ENCODE results near the gene CDKN3. TPM values are rescaled to one million over a fixed set of nuclear protein-coding genes. Genes with fewer than 3 reads are reported as not detected.
"Not testable (repeated sequence)": the region's sequence is repeated elsewhere in the genome, so short reads cannot be mapped to it uniquely, and the experiment has no call there.

The CDKN3 gene
- total RNA-seq, 4 donors from 2014 or later: 3.0 to 4.0 TPM; not detected in 2

DNA sequence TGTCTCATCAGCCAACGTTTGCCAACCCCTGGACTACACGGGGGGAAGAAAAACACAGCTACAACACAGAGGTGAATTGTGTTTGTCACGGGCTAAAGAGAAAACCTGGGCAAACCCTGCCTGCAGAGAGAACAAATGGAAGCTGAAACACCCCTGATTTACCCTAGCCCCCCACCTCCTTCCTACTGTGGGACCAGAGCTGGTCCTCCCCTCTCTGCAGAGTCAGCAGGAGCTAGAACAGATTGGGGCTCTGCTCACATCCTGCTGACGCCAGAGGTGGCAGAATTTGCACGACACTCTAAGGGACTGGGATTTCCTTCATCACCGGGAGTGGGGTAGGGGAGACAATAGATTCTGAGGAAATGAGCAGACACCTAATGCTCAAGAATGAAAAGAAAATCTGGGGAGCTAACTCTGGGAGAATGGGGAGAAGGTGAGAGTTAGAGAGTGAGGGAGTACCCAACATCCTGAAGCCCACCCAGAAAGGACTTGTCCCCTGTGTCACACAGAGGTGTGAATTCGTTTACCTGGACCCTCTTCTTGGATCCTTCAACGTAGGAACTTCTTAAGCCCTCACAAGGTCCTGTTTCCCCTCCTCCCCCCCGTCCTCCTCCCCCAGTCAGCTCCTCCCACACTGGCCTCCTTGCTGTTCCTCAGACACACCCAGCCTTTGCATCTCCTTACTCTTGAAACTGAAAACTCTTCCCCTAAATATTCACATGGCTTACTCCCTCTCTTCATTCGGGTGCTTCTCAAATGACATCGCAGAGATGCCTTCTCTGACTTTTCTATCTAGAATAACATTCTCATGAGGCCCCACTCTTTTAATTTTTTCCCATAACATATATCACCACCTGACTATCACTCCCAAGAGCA is 26.2 kb upstream of the CDKN3 start:
- no peak for DNase-seq
- in situ Hi-C loops (cut with MboI; ENCODE audit: low pct_ligation_motif_present in 1 of 4, low pct_unique_long_range_greater_than_20kb in 1 of 4, low sequenced_read_pairs in 3 of 4) (no loop called here), intact Hi-C loops (cut with DNase I; ENCODE audit: low total_unique reads) (no loop called here)
- no peak overlapping the region for H3K27ac ChIP-seq
- H3K4me3 ChIP-seq: no peak overlapping the region
- no peaks in the 10 kb centered on the region for H3K27me3 ChIP-seq
- peaks cover 0 to 7% (median 0%) of the 10 kb centered on the region in 4 donors for H3K4me1 ChIP-seq
- no peaks in the 10 kb centered on the region for H3K9me3 ChIP-seq
- no peaks in the 10 kb centered on the region for H3K36me3 ChIP-seq
- TF ChIP-seq CTCF (IDR thresholded peaks at IDR 0.05) (no peak), EP300 (IDR thresholded peaks at IDR 0.05; ENCODE audit: low read depth) (no peak), POLR2A (IDR thresholded peaks at IDR 0.05) (no peak), POLR2AphosphoS5 (IDR thresholded peaks at IDR 0.05) (no peak)
- WGBS, 2 donors (ENCODE audit: low coverage in 1 of 2): 71 to 74% methylated on average over 7 to 11 of the region's 11 CpGs

DNA sequence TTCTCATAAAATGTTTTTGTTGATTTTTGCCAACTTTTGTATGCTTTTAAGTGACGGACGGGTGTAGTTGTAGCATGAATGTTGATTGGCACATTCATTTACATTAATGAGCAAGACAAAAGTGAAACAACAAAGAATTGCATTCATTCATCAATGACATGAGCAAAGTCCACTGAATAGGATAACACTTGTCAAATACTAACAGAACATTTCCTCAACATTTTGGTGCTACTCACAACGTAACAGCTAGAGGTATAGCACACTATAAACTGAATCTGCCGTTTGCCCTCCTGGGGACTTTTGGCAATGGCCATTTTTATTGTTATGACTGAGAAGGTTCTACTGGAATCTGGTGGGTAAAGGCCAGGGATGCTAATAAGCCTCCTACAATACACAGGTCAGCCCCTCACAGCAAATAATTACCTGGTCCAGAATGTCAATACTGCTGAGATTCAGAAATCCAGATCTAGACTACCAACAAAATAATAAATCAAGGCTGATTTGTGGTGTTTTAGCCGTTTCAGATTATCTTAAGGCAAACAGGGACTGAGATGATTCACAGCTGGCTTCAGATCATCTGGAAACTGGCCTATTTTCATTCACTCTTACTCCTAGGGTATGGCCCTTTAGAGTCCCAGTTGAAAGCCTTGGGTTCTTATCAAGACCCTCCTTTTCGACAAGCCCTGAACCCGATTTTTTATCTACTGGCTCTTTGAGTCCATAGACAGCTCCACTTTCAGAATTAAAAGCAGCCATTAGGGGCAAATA is 22.5 kb upstream of the CDKN3 start:
- Histone ChIP-seq H3K27ac (no peak overlapping the region), H3K27me3 (no peaks in the 10 kb centered on the region), H3K4me3 (no peak overlapping the region), H3K9me3 (no peaks in the 10 kb centered on the region), H3K36me3 (no peaks in the 10 kb centered on the region), H3K4me1 (no peaks in the 10 kb centered on the region)
- intact Hi-C loops (cut with DNase I; ENCODE audit: low total_unique reads) (no loop called here), in situ Hi-C loops (cut with MboI; ENCODE audit: low pct_ligation_motif_present in 1 of 4, low pct_unique_long_range_greater_than_20kb in 1 of 4, low sequenced_read_pairs in 3 of 4) (no loop called here)
- DNase-seq: no peak
- no peak for TF ChIP-seq POLR2A (IDR thresholded peaks at IDR 0.05)
- 45 to 65% methylated on average over 4 to 7 of the region's 7 CpGs for WGBS, 2 donors (ENCODE audit: low coverage in 1 of 2)

GRCh38 chr14:54377501-54377900 is 19.3 kb upstream of the CDKN3 start:
- WGBS, 2 donors (ENCODE audit: low coverage in 1 of 2): 78% methylated on average over 7 of the region's 7 CpGs; no CpG with 5 or more reads in 1 of the 2 donors
- H3K4me3 ChIP-seq: no peak overlapping the region
- intact Hi-C loops (cut with DNase I; ENCODE audit: low total_unique reads) (no loop called here), in situ Hi-C loops (cut with MboI; ENCODE audit: low pct_ligation_motif_present in 1 of 4, low pct_unique_long_range_greater_than_20kb in 1 of 4, low sequenced_read_pairs in 3 of 4) (no loop called here)
- no peaks in the 10 kb centered on the region for H3K4me1 ChIP-seq
- no peak for DNase-seq
- no peak overlapping the region for H3K27ac ChIP-seq
- H3K36me3 ChIP-seq: no peaks in the 10 kb centered on the region
- no peaks in the 10 kb centered on the region for H3K27me3 ChIP-seq
- no peak for TF ChIP-seq POLR2A (IDR thresholded peaks at IDR 0.05)
- no peak for TF ChIP-seq EP300 (IDR thresholded peaks at IDR 0.05; ENCODE audit: low read depth)
- TF ChIP-seq POLR2AphosphoS5 (IDR thresholded peaks at IDR 0.05): no peak
- TF ChIP-seq CTCF (IDR thresholded peaks at IDR 0.05): no peak
- H3K9me3 ChIP-seq: no peaks in the 10 kb centered on the region

DNA sequence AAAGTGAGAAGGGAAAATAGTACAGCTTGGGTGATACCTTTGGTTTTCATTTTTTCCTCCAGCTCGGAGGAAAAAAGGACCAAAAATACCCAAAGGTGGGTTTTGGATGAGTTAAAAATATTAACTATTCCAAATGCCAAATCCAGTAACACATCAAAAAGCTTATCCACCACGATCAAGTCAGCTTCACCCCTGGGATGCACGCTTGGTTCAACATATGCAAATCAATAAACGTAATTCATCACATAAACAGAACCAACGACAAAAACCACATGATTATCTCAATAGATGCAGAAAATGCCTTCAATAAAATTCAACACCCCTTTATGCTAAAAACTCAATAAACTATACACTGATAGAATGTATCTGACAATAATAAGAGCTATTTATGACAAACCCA is 17.9 kb upstream of the CDKN3 start:
- in situ Hi-C loops (cut with MboI; ENCODE audit: low pct_ligation_motif_present in 1 of 4, low pct_unique_long_range_greater_than_20kb in 1 of 4, low sequenced_read_pairs in 3 of 4): not testable (repeated sequence)

GRCh38 chr14:54380558-54380957 is 16.2 kb upstream of the CDKN3 start:
- H3K27me3 ChIP-seq; H3K4me3 ChIP-seq; H3K27ac ChIP-seq; DNase-seq; in situ Hi-C loops (cut with MboI; ENCODE audit: low pct_ligation_motif_present in 1 of 4, low pct_unique_long_range_greater_than_20kb in 1 of 4, low sequenced_read_pairs in 3 of 4); H3K4me1 ChIP-seq; H3K9me3 ChIP-seq; H3K36me3 ChIP-seq; intact Hi-C loops (cut with DNase I; ENCODE audit: low total_unique reads): not testable (repeated sequence)
- 55 to 65% methylated on average over 3 of the region's 3 CpGs for WGBS, 2 donors (ENCODE audit: low coverage in 1 of 2)

More for the DNA sequence above, 17.9 kb upstream of the CDKN3 start:
- intact Hi-C loops (cut with DNase I; ENCODE audit: low total_unique reads); H3K27me3 ChIP-seq; H3K4me3 ChIP-seq; H3K4me1 ChIP-seq; H3K27ac ChIP-seq; DNase-seq; H3K9me3 ChIP-seq; H3K36me3 ChIP-seq: not testable (repeated sequence)
- WGBS, 2 donors (ENCODE audit: low coverage in 1 of 2): 66 to 71% methylated on average over 5 of the region's 5 CpGs

All from transverse colon (tissue), 4 donors.